Measurements from ENCODE around the gene CEP70.
"Not testable (repeated sequence)": the region's sequence is repeated elsewhere in the genome, so short reads cannot be mapped to it uniquely, and the experiment has no call there.

CEP70 gene

GRCh38 chr3:138507524-138507923 is 86.5 kb downstream of the CEP70 start:
- DNase-seq, result no peak

- DNase-seq, result no peak
Observed at GRCh38 chr3:138498991-138499390, 95.1 kb downstream of the CEP70 start.

GRCh38 chr3:138497851-138498250 is 96.2 kb downstream of the CEP70 start:
- no peak for DNase-seq

GRCh38 chr3:138497021-138497420 is 97.0 kb downstream of the CEP70 start:
- no peak for DNase-seq

DNA sequence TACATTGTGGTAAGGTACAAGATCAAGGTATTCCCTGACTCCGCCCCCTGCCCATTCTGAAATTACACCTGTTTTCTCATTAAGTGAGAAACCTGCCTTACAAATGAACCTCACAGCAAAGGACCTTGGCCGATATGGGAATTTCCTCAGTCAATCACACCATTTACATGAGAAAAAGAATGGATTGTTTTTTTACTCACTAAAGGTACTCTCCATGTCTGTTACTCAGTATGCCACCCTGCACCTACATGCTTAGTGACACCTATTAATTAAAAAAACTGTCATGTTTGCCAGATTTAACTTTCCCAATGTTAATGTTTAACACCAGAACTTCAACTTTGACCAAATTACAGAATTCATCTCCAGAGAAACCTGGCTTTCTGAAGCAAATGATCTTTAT is 97.6 kb downstream of the CEP70 start:
- no peak for DNase-seq

DNA sequence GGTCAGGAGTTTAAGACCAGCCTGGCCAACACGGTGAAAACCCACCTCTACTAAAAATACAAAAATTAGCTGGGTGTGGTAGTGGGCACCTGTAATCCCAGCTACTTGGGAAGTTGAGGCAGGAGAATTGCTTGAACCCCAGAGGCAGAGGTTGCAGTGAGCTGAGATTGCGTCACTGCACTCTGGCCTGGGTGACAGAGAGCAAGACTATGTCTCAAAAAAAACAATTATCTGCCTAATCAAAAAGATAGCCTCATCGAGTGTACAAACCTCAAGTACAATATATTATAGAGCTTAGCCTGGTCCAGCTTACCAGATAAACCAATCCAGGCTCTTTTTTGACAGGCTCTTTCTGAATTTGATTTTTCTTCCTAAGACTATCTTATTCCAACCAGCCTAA is 98.4 kb downstream of the CEP70 start:
- DNase-seq, result not testable (repeated sequence)

GRCh38 chr3:138494607-138494929 is 99.5 kb downstream of the CEP70 start:
- no peak for DNase-seq

GRCh38 chr3:138493804-138494606 is 100.1 kb downstream of the CEP70 start:
- no peak for DNase-seq

DNA sequence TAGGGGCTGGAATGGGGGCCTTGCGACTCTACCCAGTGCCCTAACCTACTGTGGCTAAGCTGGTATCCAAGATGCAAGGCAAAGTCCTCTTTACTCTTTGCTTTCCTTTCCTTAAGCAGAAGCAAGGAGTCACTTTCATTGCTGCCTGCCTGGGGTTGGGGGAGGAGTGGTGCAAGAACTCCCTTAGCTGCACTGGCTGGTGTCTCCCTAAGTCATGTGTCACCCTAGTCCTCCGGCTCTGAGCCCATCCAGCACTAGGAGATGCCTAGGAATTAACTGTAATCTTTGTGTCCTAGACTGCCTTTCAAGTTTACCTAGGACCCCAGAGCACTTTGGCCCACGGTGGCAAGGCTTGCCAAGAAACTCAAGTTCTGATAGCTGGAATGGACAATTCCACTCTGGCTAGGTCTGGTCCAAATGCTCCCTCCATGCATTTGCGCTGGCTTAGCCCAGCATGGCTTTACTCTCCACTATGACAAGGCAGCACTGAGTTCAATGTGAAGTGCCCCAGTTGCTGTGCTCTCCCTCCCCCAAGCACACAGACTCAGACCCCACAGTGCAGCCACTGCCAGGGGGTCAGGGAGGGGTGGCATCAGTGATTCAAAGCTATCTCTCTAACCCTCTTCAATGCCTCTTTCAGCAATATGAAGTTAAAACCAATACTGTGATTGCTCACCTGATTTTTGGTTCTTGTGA is 100.9 kb downstream of the CEP70 start:
- no peak for DNase-seq

GRCh38 chr3:138491971-138492370 is 102.1 kb downstream of the CEP70 start:
- no peak for DNase-seq

DNA sequence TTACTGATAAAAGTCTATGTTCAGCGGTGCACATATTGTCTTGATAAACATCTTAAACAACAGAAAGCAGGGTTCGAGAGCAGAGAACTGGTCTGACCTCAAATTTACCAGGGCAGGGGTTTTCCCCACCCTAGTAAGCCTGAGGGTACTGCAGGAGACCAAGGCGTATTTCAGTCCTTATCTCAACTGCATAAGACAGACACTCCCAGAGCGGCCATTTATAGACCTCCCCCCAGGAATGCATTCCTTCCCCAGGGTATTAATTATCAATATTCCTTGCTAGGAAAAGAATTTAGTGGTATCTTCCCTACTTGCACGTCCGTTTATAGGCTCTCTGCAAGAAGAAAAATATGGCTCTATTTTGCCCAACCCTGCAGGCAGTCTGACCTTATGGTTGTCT is 107.5 kb downstream of the CEP70 start:
- not testable (repeated sequence) for DNase-seq

GRCh38 chr3:138484672-138485071 is 109.4 kb downstream of the CEP70 start:
- not testable (repeated sequence) for DNase-seq

DNA sequence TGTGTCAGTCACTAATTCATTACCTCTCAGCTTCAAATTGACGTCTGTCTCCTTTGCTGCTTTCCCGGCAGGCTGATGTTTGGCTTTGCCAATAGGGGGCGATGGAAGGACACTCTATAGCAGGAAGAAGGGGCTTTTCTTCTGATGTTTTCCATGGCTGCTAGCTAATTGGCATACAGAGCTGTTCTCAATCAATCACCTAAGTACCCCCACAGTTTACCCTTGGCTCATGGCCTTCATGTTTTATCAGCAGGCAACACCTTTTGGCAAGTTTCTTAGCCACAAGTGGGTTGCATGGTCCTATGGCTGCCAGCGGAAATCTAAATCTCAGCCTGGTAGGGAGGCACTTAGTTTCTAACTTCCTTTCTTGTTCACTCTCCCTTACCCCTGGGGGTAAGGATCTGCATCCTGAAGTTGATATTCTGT is 114.6 kb downstream of the CEP70 start:
- peak; percentile 62 for DNase-seq

GRCh38 chr3:138477801-138478200 is 116.3 kb downstream of the CEP70 start:
- DNase-seq, result no peak

GRCh38 chr3:138477120-138477519 is 116.9 kb downstream of the CEP70 start:
- DNase-seq, result no peak

DNA sequence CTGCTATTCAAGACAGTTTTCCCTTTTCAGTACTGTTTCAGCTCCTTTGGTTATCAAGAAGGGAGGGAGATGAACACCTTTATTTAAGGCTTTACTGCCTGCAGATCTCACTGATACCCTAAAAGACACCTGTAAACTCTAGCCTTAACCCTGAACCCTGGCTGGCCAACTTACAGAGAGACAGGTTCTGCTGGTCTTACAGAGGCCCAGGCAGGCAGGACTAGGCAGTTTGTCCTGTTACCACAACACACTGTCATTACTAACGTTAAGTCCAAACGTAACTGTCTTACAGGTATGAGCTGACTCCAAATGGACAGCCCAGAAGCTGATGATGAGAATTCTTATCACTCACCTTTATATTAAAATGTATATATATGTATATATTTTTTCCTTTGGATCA is 117.5 kb downstream of the CEP70 start:
- DNase-seq, result no peak

DNA sequence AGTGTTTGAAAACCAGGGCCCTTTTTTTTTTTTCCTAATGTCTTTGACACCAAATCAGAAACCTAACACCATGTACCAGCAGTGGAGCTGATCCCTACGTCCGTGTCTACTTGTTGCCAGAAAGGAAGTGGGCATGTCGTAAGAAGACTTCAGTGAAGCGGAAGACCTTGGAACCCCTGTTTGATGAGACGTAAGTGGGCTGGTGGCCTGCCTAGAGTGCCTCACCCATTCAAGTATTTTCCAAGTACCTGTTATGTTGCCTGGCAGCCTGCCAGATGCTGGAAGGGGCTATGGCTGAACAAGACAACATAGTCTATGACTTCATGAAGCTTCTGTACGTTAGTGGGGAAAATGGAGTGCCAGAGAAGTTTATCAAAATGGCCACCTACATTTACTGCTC is 119.9 kb downstream of the CEP70 start:
- no peak for DNase-seq

DNA sequence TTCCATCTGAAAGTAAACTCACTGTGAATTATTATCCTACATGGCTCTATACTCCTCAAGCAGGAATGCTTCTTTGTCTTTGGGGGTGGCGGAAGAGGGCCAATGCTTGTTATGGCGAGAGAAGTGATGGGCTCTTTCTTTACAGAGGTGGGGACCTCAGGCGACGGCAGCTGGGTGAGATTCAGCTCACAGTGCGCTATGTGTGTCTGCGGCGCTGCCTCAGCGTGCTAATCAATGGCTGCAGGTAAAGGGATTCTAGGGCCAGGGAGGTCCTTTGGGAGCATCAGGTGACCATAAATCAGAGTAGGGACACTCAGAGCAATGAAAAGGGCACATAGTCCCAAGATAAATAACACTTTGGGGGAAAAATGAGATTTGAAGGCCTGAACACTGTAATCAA is 120.7 kb downstream of the CEP70 start:
- DNase-seq, result no peak

DNA sequence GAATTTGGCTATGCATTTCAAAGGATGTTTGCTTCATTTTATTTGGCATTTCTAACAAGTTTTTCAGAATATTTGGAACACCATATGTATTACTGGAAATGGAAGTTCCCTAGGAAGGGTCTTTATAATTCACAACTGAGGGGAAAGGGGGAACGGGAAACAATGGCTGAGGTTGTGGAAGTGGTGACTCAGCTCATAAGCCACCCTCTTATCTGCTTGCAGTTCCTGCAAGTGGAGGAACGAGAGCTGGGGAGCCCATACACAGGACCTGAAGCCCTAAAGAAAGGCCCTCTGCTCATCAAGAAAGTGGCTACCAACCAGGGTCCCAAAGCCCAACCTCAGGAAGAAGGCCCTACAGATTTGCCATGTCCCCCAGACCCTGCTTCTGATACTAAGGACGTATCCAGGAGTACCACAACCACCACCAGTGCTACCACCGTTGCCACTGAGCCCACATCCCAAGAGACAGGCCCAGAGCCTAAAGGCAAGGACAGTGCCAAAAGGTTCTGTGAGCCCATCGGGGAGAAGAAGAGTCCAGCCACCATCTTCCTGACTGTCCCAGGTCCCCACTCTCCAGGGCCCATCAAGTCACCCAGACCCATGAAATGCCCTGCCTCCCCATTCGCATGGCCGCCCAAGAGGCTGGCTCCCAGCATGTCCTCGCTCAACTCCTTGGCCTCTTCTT is 121.8 kb downstream of the CEP70 start:
- no peak for DNase-seq

- no peak for DNase-seq
Observed at GRCh38 chr3:138471481-138471880, 122.6 kb downstream of the CEP70 start.

GRCh38 chr3:138470687-138471086 is 123.4 kb downstream of the CEP70 start:
- no peak for DNase-seq

- no peak for DNase-seq
Observed at GRCh38 chr3:138469874-138470273, 124.2 kb downstream of the CEP70 start.

DNA sequence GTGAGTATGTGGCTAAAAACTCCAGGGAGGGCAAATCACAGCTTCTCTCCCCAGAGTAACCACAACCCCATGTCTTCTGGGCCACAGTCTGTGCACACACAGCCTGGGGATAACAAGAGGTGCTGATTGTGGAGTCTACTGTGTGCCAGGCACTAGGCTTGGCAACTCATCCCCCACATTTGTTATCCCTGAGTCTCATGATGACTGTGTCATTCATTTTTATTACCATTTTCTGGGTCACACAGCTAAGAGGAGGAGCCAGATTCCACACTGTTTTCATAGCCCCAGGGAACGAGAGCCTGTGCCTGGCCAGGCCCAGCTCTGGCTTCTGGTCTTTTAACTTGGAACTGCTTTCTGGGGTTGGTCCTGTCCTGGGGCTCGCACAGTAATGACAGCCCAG is 125.2 kb downstream of the CEP70 start:
- no peak for DNase-seq

- no peak for DNase-seq
Observed at GRCh38 chr3:138468451-138468850, 125.6 kb downstream of the CEP70 start.

Measured in hematopoietic multipotent progenitor cell treated with erythropoietin and hydrocortisone succinate and interleukin-3 and kit ligand, for 8 days (in vitro differentiated cells).